Measurements from ENCODE around the gene SLMAP. TPM values are rescaled to one million over a fixed set of nuclear protein-coding genes. Genes with fewer than 3 reads are reported as not detected.

The SLMAP gene
- total RNA-seq, 5 donors from 2014 or later (not counting 1 experiment from before 2014, with no cell fraction given), result 57.4 to 78.8 (median 72.3) TPM

DNA sequence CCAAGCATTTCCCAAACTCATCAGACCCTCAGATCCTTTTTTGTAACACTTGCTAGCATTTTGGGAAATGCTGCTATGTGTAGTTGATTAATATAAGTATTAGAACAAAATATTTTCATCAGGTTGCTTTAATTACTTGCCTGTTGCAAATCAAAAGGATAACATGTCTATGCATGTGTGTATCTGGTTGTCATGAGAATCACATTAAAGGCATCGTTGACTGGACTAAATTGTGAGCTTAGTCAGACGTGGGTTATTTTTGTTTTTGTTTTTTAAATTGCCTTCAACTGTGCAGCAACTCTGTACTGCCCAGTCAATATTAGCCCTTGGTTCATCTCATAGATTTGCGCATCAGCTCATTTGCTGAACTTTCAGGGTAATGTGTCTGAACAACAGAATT, 81.6 kb downstream of the SLMAP start:
- ATAC-seq (replicated peaks in 1 of 4) (no peak), DNase-seq (no peak)
- ChIA-PET POLR2A (no interaction called here), CTCF (interaction anchor here in 1 of 2 donors (0.6 kb wide), 3 partner anchors 24 to 741 kb away, joined by 4 to 8 read pairs (median 4); no protein-coding TSS in a partner anchor)
- Mint-ChIP-seq H3K36me3 (peaks cover 7% of the 10 kb centered on the region), H3K27ac (no peak overlapping the region), H3K27me3 (no peaks in the 10 kb centered on the region), H3K4me1 (peaks cover 7 to 17% (median 16%) of the 10 kb centered on the region in 3 donors), H3K4me3 (no peak overlapping the region), H3K9me3 (no peaks in the 10 kb centered on the region)
- no peak overlapping the region for H3K4me3 ChIP-seq (ENCODE audit: control insufficient read depth in 1 of 2, extremely low read depth in 1 of 2, low read length in 1 of 2)
- H3K9me3 ChIP-seq, result no peaks in the 10 kb centered on the region
- WGBS (ENCODE audit: insufficient coverage), result 94% methylated on average over 2 of the region's 3 CpGs
- H3K4me1 ChIP-seq (ENCODE audit: control insufficient read depth in 1 of 2, extremely low read depth in 1 of 2, insufficient read depth in 2 of 2, low read length in 2 of 2), result no peaks in the 10 kb centered on the region
- H3K27me3 ChIP-seq (replicated peaks in 1 of 2; ENCODE audit: control insufficient read depth in 2 of 2, extremely low read depth in 1 of 2, insufficient read depth in 2 of 2, low read length in 1 of 2), result no peaks in the 10 kb centered on the region
- no peak overlapping the region for H3K27ac ChIP-seq (ENCODE audit: low read length)
- H3K36me3 ChIP-seq (ENCODE audit: control insufficient read depth in 2 of 2, extremely low read depth in 1 of 2, insufficient read depth in 1 of 2, low read length in 1 of 2), result peaks cover 0 to 5% of the 10 kb centered on the region in 2 donors

DNA sequence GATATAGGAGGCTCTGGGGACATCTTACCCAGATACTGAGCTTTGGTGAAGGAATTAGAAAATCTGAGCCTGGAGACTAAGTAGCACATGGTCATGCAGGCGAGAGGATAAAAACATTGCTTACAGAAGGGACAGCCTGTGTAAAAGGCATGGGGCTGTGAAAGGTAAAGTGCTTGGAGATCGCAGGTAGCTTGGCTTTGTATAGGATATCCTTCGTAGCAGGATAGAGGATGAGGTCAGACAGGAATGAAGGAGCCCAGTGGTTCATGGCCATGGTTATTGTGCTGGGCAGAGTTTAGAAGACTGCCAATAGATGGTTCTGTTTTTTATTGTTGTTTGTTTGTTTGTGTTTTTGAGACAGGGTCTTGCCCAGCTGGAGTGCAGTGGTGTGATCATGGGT, 82.5 kb downstream of the SLMAP start:
- DNase-seq (no peak), ATAC-seq (replicated peaks in 1 of 4) (no peak)
- no peaks in the 10 kb centered on the region for H3K9me3 Mint-ChIP-seq
- H3K9me3 ChIP-seq, result no peaks in the 10 kb centered on the region
- WGBS (ENCODE audit: insufficient coverage), result 100% methylated on average over 3 of the region's 3 CpGs
- no peak overlapping the region for H3K4me3 ChIP-seq (ENCODE audit: control insufficient read depth in 1 of 2, extremely low read depth in 1 of 2, low read length in 1 of 2)
- H3K36me3 ChIP-seq (ENCODE audit: control insufficient read depth in 2 of 2, extremely low read depth in 1 of 2, insufficient read depth in 1 of 2, low read length in 1 of 2), result no peaks in the 10 kb centered on the region
- H3K27ac ChIP-seq (ENCODE audit: low read length), result no peak overlapping the region
- H3K36me3 Mint-ChIP-seq, result peaks cover 4% of the 10 kb centered on the region
- H3K4me1 Mint-ChIP-seq, result peaks cover 7 to 17% (median 16%) of the 10 kb centered on the region in 3 donors
- ChIA-PET POLR2A (no interaction called here), CTCF (no interaction called here)
- no peaks in the 10 kb centered on the region for H3K27me3 Mint-ChIP-seq
- no peaks in the 10 kb centered on the region for H3K4me1 ChIP-seq (ENCODE audit: control insufficient read depth in 1 of 2, extremely low read depth in 1 of 2, insufficient read depth in 2 of 2, low read length in 2 of 2)
- H3K27ac Mint-ChIP-seq, result no peak overlapping the region
- H3K27me3 ChIP-seq (replicated peaks in 1 of 2; ENCODE audit: control insufficient read depth in 2 of 2, extremely low read depth in 1 of 2, insufficient read depth in 2 of 2, low read length in 1 of 2), result no peaks in the 10 kb centered on the region
- no peak overlapping the region for H3K4me3 Mint-ChIP-seq

DNA sequence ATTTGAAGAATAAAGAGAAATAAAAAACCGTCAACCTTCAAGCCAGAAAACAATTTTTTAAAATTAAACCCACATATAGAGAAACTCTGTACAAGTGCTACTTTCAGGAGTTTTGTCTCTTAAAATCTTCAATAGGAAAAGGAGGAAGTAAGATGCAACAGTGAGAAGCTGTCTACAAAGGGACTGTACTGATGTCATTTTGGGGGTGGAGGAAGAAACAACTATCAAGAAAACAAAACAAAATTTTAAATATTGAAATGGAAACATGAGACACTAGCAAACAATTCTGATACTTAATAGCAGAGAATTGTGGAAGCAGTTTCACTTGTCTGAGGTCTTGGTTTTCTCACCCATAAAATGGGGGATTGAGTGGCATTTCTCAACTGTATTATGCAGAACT, 84.4 kb downstream of the SLMAP start:
- ChIA-PET POLR2A (no interaction called here), CTCF (interaction anchor here (0.5 to 1.1 kb wide), 4 partner anchors 12 to 443 kb away, joined by 3 to 4 read pairs (median 4); no protein-coding TSS in a partner anchor)
- Histone ChIP-seq H3K27ac (ENCODE audit: low read length) (no peak overlapping the region), H3K36me3 (ENCODE audit: control insufficient read depth in 2 of 2, extremely low read depth in 1 of 2, insufficient read depth in 1 of 2, low read length in 1 of 2) (peaks cover 0 to 3% of the 10 kb centered on the region in 2 donors), H3K4me1 (ENCODE audit: control insufficient read depth in 1 of 2, extremely low read depth in 1 of 2, insufficient read depth in 2 of 2, low read length in 2 of 2) (no peaks in the 10 kb centered on the region), H3K9me3 (no peaks in the 10 kb centered on the region), H3K4me3 (ENCODE audit: control insufficient read depth in 1 of 2, extremely low read depth in 1 of 2, low read length in 1 of 2) (no peak overlapping the region), H3K27me3 (replicated peaks in 1 of 2; ENCODE audit: control insufficient read depth in 2 of 2, extremely low read depth in 1 of 2, insufficient read depth in 2 of 2, low read length in 1 of 2) (no peaks in the 10 kb centered on the region)
- H3K4me1 Mint-ChIP-seq, result peaks cover 7 to 17% (median 14%) of the 10 kb centered on the region in 3 donors
- peaks cover 8% of the 10 kb centered on the region for H3K36me3 Mint-ChIP-seq
- no peak overlapping the region for H3K4me3 Mint-ChIP-seq
- no peaks in the 10 kb centered on the region for H3K27me3 Mint-ChIP-seq
- H3K9me3 Mint-ChIP-seq, result no peaks in the 10 kb centered on the region
- peak overlapping the region; percentile 55 to 60 for H3K27ac Mint-ChIP-seq
- no CpG with 5 or more reads among the region's 1 CpG for WGBS (ENCODE audit: insufficient coverage)
- no peak for DNase-seq
- ATAC-seq (replicated peaks in 1 of 4), result no peak

DNA sequence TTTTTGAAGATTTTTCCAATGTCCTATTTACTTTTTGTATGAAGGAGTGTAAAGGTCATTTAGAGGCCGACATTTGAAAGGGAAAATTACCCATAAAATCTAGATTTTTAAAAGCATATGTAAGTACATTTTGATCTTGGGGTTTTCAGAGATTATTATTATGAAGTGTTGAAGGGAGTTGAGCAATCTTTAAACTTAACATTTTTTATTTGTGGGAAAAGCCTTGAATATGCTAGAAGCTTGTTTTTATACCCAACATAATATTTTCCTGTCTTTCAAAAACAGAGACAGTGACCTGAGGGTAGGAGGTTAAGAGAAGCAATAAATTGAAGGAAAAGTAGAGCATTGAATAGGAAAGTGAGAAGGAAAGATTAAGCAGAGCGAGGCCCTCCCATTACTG, 85.7 kb downstream of the SLMAP start:
- Mint-ChIP-seq H3K4me3 (no peak overlapping the region), H3K27ac (no peak overlapping the region), H3K4me1 (peaks cover 7 to 17% (median 14%) of the 10 kb centered on the region in 3 donors), H3K9me3 (no peaks in the 10 kb centered on the region), H3K27me3 (no peaks in the 10 kb centered on the region), H3K36me3 (peaks cover 8% of the 10 kb centered on the region)
- H3K9me3 ChIP-seq, result no peaks in the 10 kb centered on the region
- DNase-seq, result no peak
- H3K27me3 ChIP-seq (replicated peaks in 1 of 2; ENCODE audit: control insufficient read depth in 2 of 2, extremely low read depth in 1 of 2, insufficient read depth in 2 of 2, low read length in 1 of 2), result no peaks in the 10 kb centered on the region
- H3K36me3 ChIP-seq (ENCODE audit: control insufficient read depth in 2 of 2, extremely low read depth in 1 of 2, insufficient read depth in 1 of 2, low read length in 1 of 2), result peaks cover 0 to 3% of the 10 kb centered on the region in 2 donors
- ATAC-seq (replicated peaks in 1 of 4), result no peak
- WGBS (ENCODE audit: insufficient coverage), result no CpG with 5 or more reads among the region's 2 CpGs
- no peak overlapping the region for H3K27ac ChIP-seq (ENCODE audit: low read length)
- CTCF ChIA-PET, result no interaction called here
- no peaks in the 10 kb centered on the region for H3K4me1 ChIP-seq (ENCODE audit: control insufficient read depth in 1 of 2, extremely low read depth in 1 of 2, insufficient read depth in 2 of 2, low read length in 2 of 2)
- H3K4me3 ChIP-seq (ENCODE audit: control insufficient read depth in 1 of 2, extremely low read depth in 1 of 2, low read length in 1 of 2), result no peak overlapping the region
- POLR2A ChIA-PET, result interaction anchor here (0.5 to 0.6 kb wide), 2 partner anchors 61 to 150 kb away, joined by 3 to 4 read pairs; no protein-coding TSS in a partner anchor

DNA sequence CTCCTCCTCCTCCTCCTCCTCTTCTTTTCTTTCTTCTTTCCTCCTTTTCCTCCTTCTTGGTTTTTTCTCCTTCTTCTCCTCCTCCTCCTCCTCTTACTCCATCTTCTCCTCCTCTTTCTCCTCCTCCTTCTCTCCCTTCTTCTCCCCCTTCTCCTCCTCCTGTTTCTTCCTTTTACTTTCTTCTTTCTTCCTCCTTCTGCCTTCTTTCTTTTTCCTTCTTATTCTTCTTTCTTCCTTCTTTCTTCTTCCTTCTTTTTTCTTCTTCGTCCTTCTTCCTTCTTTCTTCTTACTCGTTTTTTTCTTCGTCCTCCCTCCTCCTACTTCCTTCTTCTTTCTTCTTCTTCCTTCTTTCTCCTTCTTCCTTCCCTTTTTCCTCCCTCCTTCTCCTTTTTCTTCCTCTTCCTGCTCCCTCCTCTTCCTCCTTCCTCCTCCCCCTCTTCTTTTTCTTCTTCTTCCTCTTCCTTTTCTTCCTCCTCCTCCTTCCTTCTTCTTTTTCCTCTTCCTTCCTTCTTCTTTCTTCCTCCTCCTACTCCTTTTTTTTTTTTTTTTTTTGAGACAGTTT, 92.1 kb downstream of the SLMAP start:
- no peaks in the 10 kb centered on the region for H3K4me1 Mint-ChIP-seq
- Histone ChIP-seq H3K4me3 (ENCODE audit: control insufficient read depth in 1 of 2, extremely low read depth in 1 of 2, low read length in 1 of 2) (no peak overlapping the region), H3K36me3 (ENCODE audit: control insufficient read depth in 2 of 2, extremely low read depth in 1 of 2, insufficient read depth in 1 of 2, low read length in 1 of 2) (peaks cover 0 to 12% of the 10 kb centered on the region in 2 donors), H3K9me3 (no peaks in the 10 kb centered on the region), H3K27ac (ENCODE audit: low read length) (no peak overlapping the region), H3K27me3 (replicated peaks in 1 of 2; ENCODE audit: control insufficient read depth in 2 of 2, extremely low read depth in 1 of 2, insufficient read depth in 2 of 2, low read length in 1 of 2) (no peaks in the 10 kb centered on the region), H3K4me1 (ENCODE audit: control insufficient read depth in 1 of 2, extremely low read depth in 1 of 2, insufficient read depth in 2 of 2, low read length in 2 of 2) (no peaks in the 10 kb centered on the region)
- no peak overlapping the region for H3K27ac Mint-ChIP-seq
- ATAC-seq (replicated peaks in 1 of 4), result no peak
- no peaks in the 10 kb centered on the region for H3K9me3 Mint-ChIP-seq
- H3K36me3 Mint-ChIP-seq, result peaks cover 11% of the 10 kb centered on the region
- H3K27me3 Mint-ChIP-seq, result no peaks in the 10 kb centered on the region
- CTCF ChIA-PET, result no interaction called here
- POLR2A ChIA-PET, result interaction anchor here in 1 of 2 donors (0.6 to 0.7 kb wide), 2 partner anchors 290 to 1131 kb away, joined by 3 read pairs; no protein-coding TSS in a partner anchor
- no peak for DNase-seq
- 85% methylated on average over 3 of the region's 3 CpGs for WGBS (ENCODE audit: insufficient coverage)
- no peak overlapping the region for H3K4me3 Mint-ChIP-seq

DNA sequence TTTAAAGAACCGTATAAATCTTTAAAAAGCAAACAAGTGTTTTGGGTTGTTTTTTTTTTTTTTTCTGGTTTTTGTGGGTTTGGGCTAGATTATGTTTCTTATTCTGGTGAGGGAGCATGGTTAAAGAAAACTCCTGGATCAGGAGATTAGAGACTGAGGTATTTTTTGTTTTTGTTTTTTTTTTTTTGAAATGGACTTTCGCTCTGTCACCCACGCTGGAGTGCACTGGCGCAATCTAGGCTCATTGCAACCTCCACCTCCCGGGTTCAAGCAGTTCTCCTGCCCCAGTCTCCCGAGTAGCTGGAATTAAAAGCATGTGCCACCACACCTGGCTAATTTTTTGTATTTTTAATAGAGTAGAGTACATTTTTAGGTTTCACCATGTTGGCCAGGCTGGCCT, 95.2 kb downstream of the SLMAP start:
- Histone ChIP-seq H3K27me3 (replicated peaks in 1 of 2; ENCODE audit: control insufficient read depth in 2 of 2, extremely low read depth in 1 of 2, insufficient read depth in 2 of 2, low read length in 1 of 2) (no peaks in the 10 kb centered on the region), H3K9me3 (no peaks in the 10 kb centered on the region), H3K36me3 (ENCODE audit: control insufficient read depth in 2 of 2, extremely low read depth in 1 of 2, insufficient read depth in 1 of 2, low read length in 1 of 2) (peaks cover 0 to 13% of the 10 kb centered on the region in 2 donors), H3K27ac (ENCODE audit: low read length) (no peak overlapping the region), H3K4me1 (ENCODE audit: control insufficient read depth in 1 of 2, extremely low read depth in 1 of 2, insufficient read depth in 2 of 2, low read length in 2 of 2) (no peaks in the 10 kb centered on the region), H3K4me3 (ENCODE audit: control insufficient read depth in 1 of 2, extremely low read depth in 1 of 2, low read length in 1 of 2) (no peak overlapping the region)
- H3K4me1 Mint-ChIP-seq, result no peaks in the 10 kb centered on the region
- POLR2A ChIA-PET, result no interaction called here
- no peak overlapping the region for H3K27ac Mint-ChIP-seq
- H3K9me3 Mint-ChIP-seq, result no peaks in the 10 kb centered on the region
- H3K36me3 Mint-ChIP-seq, result peaks cover 8% of the 10 kb centered on the region
- ATAC-seq (replicated peaks in 1 of 4) (no peak), DNase-seq (no peak)
- 83% methylated on average over 1 of the region's 6 CpGs for WGBS (ENCODE audit: insufficient coverage)
- CTCF ChIA-PET, result no interaction called here
- H3K4me3 Mint-ChIP-seq, result no peak overlapping the region
- no peaks in the 10 kb centered on the region for H3K27me3 Mint-ChIP-seq

Data from T-cell (primary cell).